NCI-H2227 (cell line): ENCODE results near the gene CACHD1.
"Not testable (repeated sequence)": the region's sequence is repeated elsewhere in the genome, so short reads cannot be mapped to it uniquely, and the experiment has no call there.

Source experiments
- DNase-seq: peaks from one replicate; lab custom pipeline; 2025; ENCODE audit not compliant: unreplicated experiment; lab: John Stamatoyannopoulos, UW

The CACHD1 gene

DNA sequence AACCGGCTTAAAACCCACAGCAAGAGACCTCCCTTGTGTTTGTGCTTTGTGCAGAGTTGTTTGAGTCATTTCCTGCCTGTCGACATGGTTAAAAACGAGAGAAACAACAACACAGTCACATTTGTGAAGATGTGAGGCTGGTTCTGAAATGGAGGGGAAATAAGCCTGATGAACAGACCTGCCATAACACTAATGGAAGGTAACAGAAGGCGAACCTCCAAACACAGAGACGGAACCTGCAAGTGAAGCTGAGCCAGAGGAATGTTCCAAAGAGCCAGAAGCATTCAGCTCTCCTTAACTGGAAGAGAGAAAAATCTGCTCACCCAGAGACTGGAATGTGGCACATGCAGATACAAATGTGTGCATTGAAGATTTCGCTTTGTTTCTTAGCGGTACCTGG lies 221.7 kb downstream of the CACHD1 start:
- no peak for DNase-seq

- DNase-seq: no peak
Measured at GRCh38 chr1:64692911-64693310, 223.0 kb downstream of the CACHD1 start.

DNA sequence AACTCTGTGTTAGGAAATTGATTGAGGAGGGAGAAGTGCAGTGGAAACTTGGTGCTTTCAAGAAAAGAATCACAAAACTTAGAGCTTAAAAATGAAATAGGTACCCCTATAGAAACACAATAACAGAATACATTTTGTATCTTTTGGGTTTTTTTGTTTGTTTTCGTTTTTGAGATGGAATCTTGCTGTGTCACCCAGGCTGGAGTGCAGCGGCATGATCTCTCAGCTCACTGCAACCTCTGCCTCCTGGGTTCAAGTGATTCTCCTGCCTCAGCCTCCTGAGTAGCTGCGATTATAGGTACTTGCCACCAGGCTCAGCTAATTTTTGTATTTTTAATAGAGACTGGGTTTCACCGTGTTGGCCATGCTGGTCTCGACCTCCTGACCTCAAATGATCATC lies 223.5 kb downstream of the CACHD1 start:
- DNase-seq: no peak

- no peak for DNase-seq
Measured at GRCh38 chr1:64696879-64697278, 226.9 kb downstream of the CACHD1 start.

- DNase-seq: no peak
Measured at GRCh38 chr1:64699327-64699726, 229.4 kb downstream of the CACHD1 start.

- no peak for DNase-seq
Measured at GRCh38 chr1:64701071-64701470, 231.1 kb downstream of the CACHD1 start.

GRCh38 chr1:64701886-64702285 lies 232.0 kb downstream of the CACHD1 start:
- no peak for DNase-seq

GRCh38 chr1:64702670-64703069 lies 232.7 kb downstream of the CACHD1 start:
- DNase-seq: not testable (repeated sequence)

DNA sequence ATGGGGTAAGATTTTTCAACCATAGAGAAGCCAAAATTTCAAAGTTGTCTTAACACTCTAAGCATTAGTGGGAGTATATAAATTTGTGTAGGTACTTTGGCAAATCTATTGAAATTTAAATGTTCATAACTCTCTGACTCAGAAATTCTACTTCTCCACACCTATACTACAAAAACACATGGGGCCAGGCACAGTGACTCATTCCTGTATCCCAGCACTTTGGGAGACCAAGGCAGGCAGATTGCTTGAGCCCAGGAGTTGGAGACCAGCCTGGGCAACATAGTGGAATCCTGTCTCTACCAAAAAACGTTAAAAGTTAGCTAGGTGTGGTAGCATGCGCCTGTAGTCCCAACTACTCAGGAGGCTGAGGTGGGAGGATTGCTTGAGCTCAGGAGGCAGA lies 233.7 kb downstream of the CACHD1 start:
- no peak for DNase-seq

DNA sequence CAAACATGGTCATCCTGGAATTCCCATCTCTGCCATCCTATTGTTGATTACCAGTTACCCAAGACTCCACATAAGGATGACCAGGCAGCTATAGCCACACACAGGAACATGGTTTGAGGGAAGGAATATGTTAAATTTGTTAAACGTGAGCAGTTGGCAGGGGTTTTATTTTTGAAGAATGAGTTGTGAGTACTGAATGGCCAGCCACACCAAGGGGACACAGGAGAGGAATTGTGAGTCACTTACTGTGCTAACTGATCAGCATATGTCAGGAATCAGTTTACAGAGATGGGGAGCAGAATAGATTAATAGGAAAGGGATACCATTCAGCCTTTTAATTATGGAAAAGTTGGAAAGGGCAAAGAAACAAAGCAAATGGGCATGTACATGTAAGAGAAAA lies 235.7 kb downstream of the CACHD1 start:
- DNase-seq: no peak

DNA sequence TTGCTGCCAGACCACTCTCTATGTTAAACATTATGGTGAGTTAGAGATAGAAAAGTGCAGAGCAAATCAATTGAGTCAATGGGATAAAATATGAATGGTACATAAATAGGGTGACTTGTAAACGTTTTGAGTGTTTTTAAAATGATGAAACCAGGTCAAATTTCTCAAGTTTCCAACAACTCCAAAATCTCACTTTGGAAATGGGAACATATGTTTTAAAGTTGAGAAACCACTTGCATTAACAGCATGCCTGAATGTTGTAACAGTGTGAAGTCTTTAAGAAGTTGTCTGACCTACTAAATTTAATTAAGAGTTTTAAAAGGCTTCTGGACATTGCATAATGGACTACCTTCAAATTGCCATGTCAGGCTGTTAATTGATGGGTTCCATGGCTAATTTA lies 241.3 kb downstream of the CACHD1 start:
- no peak for DNase-seq

DNA sequence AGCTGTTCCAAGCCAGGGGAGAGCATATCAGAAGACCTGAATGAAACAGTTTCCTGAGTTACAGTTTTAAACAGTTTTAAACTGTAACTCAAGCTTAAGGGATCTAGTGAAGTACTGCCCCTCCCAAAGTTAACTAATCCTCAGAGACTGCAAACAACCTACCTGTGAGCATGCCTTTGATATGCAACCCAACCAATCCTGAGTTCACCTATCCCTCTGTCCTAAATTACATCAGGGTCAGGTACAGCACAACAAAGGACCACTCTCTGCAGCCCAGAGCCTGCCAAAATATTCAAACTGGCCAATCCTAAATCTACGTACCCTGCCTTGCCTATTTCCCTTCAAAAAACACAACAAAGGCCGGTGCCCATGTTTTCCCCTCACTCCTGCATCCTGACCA lies 242.1 kb downstream of the CACHD1 start:
- no peak for DNase-seq

DNA sequence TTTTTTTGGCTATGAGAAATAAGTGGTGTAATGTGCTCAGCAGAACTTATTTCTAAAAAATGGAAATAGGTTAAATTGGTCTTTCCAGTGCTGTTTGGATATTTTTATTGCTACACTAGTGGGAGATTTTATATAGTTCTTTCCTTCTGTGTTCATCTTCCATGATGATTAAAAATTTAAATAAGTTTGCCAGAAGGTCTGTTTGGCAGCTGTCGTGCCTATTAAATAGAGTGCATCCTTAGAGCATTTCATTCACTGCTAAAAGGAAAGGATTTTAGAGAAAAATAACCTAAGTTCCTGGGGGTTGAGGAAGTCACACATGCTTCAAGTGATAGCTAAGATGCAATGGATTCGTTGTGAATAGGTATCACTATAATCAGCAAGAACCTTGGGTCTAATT lies 245.3 kb downstream of the CACHD1 start:
- no peak for DNase-seq

- DNase-seq: no peak
Measured at GRCh38 chr1:64721135-64721534, 251.2 kb downstream of the CACHD1 start.

DNA sequence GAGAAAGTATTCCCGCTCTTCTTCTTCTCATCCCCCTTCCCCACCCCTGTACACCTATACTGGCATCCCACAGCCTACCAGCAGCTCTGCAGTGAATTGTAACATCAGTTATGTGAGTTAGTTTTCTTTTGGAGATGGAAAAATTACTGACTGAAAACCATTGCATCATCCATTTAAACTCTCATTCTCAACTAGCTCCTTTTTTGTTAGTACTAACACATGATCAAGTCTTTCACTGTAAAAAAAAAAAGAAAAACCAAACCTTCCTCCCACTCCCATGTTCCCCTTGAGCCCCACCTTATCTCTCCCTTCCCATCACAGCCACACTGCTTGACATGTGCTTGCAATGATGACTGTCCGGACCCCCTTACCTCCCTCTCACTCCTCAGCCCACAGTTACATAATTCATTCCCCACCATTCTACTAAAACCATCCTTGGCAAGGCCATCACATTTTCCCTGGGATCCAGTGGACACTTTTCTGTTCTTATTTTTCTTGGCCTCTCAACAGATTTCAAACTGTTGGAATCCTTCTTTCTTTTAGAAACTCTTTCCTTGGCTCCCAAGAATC lies 251.7 kb downstream of the CACHD1 start:
- DNase-seq: no peak

GRCh38 chr1:64727861-64728260 lies 257.9 kb downstream of the CACHD1 start:
- DNase-seq: no peak

- DNase-seq: no peak
Measured at GRCh38 chr1:64733581-64734286, 263.8 kb downstream of the CACHD1 start.

- no peak for DNase-seq
Measured at GRCh38 chr1:64734287-64734652, 264.3 kb downstream of the CACHD1 start.

DNA sequence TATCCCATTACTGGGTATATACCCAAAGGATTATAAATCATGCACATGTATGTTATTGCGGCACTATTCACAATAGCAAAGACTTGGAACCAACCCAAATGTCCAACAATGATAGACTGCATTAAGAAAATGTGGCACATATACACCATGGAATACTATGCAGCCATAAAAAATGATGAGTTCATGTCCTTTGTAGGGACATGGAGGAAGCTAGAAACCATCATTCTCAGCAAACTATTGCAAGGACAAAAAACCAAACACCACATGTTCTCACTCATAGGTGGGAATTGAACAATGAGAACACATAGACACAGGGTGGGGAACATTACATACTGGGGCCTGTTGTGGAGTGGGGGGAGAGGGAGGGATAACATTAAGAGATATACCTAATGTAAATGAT lies 270.8 kb downstream of the CACHD1 start:
- DNase-seq: not testable (repeated sequence)
